GM12873 (cell line): ENCODE data around the gene LSAMP.

Source experiments
- CTCF ChIP-seq: IDR thresholded peaks from 2 replicates; pipeline ENCODE4 v1.5.1; 2012; ENCODE audit warnings: low read depth, mild to moderate bottlenecking, moderate library complexity, low read length, control low read depth; ENCODE audit not compliant: insufficient read depth; ENCODE audit errors: missing control alignments

LSAMP gene

GRCh38 chr3:116242825-116243224 is 202.5 kb downstream of the LSAMP start:
- TF ChIP-seq CTCF, result no peak

GRCh38 chr3:116241677-116242076 is 203.6 kb downstream of the LSAMP start:
- TF ChIP-seq CTCF, result no peak

GRCh38 chr3:116240261-116240660 is 205.0 kb downstream of the LSAMP start:
- TF ChIP-seq CTCF, result no peak

GRCh38 chr3:116238846-116239565 is 206.3 kb downstream of the LSAMP start:
- no peak for TF ChIP-seq CTCF

- TF ChIP-seq CTCF, result no peak
Measured at GRCh38 chr3:116233711-116234357, 211.5 kb downstream of the LSAMP start.

- TF ChIP-seq CTCF, result no peak
Measured at GRCh38 chr3:116230431-116231020, 214.8 kb downstream of the LSAMP start.

- TF ChIP-seq CTCF, result no peak
Measured at GRCh38 chr3:116226266-116226665, 219.0 kb downstream of the LSAMP start.
